ENCODE measurements around the gene TIMP1. TPM values are rescaled to one million over a fixed set of nuclear protein-coding genes. Genes with fewer than 3 reads are reported as not detected.
"Not testable (repeated sequence)": the region's sequence is repeated elsewhere in the genome, so short reads cannot be mapped to it uniquely, and the experiment has no call there.

TIMP1 gene
- total RNA-seq, 4 donors from 2014 or later: 10.9 to 90.6 (median 36.7) TPM

DNA sequence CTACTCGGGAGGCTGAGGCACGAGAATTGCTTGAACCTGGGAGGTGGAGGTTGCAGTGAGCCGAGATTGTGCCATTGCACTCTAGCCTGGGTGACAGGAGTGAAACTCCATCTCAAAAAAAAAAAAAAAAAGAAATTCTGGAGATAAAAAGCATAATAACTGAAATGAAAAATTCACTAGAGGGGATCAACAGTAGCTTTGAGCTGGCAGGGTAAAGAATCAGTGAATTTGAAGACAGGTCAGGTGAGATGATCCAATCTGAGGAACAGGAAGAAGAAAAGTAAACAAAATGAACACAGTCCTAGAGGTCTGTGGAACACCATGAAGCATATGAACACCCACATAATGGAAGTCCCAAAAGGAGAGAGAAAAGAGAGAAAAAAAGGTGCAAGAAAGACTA, 15.0 kb downstream of the TIMP1 start:
- H3K4me3 ChIP-seq: no peak overlapping the region
- no peaks in the 10 kb centered on the region for H3K36me3 ChIP-seq
- TF ChIP-seq POLR2A (IDR thresholded peaks at IDR 0.05): no peak
- no peak for TF ChIP-seq CTCF (IDR thresholded peaks at IDR 0.05)
- DNase-seq: no peak
- H3K9me3 ChIP-seq: peaks cover 0 to 8% (median 0%) of the 10 kb centered on the region in 3 donors
- H3K27me3 ChIP-seq: no peaks in the 10 kb centered on the region
- H3K4me1 ChIP-seq: no peaks in the 10 kb centered on the region
- H3K27ac ChIP-seq: no peak overlapping the region
- 74% methylated on average over 3 of the region's 3 CpGs; no CpG with 5 or more reads in 1 of the 2 donors for WGBS, 2 donors
- intact Hi-C loops (cut with DNase I): no loop called here

DNA sequence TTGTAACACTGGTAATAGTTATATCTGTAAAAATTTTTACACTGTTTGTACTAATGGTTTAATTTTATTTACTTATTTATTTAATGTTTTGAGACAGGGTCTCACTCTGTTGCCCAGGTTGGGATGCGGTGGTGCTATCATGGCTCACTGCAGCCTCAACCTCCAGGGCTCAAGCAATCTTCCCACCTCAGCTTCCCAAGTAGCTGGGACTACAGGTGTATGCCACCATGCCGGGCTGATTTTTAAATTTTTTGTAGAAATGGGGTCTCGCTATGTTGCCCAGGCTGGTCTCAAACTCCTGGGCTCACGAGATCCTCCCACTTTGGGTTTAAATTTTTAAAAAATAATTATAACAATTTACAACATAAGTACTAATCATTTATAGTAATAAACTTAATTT, 20.9 kb downstream of the TIMP1 start:
- H3K36me3 ChIP-seq; H3K27ac ChIP-seq; H3K9me3 ChIP-seq; H3K4me1 ChIP-seq; H3K27me3 ChIP-seq; DNase-seq; H3K4me3 ChIP-seq; intact Hi-C loops (cut with DNase I): not testable (repeated sequence)
- WGBS, 2 donors: 83 to 85% methylated on average over 4 of the region's 4 CpGs

GRCh38 chrX:47605024-47605423, 22.8 kb downstream of the TIMP1 start:
- H3K27me3 ChIP-seq: no peaks in the 10 kb centered on the region
- 47 to 69% methylated on average over 3 of the region's 9 CpGs for WGBS, 2 donors
- H3K27ac ChIP-seq: no peak overlapping the region
- no peak for DNase-seq
- H3K36me3 ChIP-seq: no peaks in the 10 kb centered on the region
- intact Hi-C loops (cut with DNase I): no loop called here
- H3K4me3 ChIP-seq: no peak overlapping the region
- no peaks in the 10 kb centered on the region for H3K9me3 ChIP-seq
- H3K4me1 ChIP-seq: no peaks in the 10 kb centered on the region
- no peak for TF ChIP-seq POLR2A (IDR thresholded peaks at IDR 0.05)
- TF ChIP-seq CTCF (IDR thresholded peaks at IDR 0.05): no peak

GRCh38 chrX:47607091-47607490, 24.9 kb downstream of the TIMP1 start:
- Histone ChIP-seq H3K4me1 (no peaks in the 10 kb centered on the region), H3K4me3 (no peak overlapping the region), H3K36me3 (no peaks in the 10 kb centered on the region), H3K9me3 (no peaks in the 10 kb centered on the region), H3K27ac (no peak overlapping the region), H3K27me3 (no peaks in the 10 kb centered on the region)
- intact Hi-C loops (cut with DNase I): no loop called here
- no peak for DNase-seq
- TF ChIP-seq POLR2A (IDR thresholded peaks at IDR 0.05) (no peak), CTCF (IDR thresholded peaks at IDR 0.05) (no peak)

DNA sequence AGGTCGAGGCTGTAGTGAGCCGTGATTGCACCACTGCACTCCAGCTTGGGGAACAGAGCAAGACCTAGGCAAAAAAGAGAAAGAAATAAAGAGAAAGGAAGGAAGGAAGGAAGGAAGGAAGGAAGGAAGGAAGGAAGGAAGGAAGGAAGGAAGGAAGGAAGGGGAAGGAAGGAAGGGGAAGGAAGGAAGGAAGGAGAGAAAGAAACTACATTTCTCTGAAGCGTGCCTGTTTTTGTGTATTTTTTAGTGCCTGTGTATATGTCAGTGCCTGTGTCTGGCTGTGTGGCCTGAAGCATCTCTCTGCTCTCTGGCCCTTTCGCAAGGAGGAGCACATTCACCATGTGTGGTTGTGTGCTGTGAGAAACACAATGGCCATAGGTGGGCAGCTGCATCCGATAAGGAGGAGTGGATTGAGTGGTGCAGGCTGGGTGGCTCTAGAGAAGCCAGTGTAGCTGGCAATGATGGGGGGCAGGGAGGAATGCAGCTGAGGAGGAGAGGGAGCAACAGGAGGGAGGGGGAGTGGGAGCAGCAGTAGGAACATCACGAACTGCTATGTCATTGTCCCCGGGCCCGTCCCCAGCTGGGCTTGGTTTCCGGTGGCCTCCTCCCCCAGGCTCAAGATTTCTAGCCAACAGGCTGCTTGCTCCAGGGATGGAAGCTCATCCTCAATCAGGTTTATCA, 26.0 kb downstream of the TIMP1 start:
- intact Hi-C loops (cut with DNase I): no loop called here
- Histone ChIP-seq H3K4me1 (no peaks in the 10 kb centered on the region), H3K4me3 (no peak overlapping the region), H3K9me3 (no peaks in the 10 kb centered on the region), H3K36me3 (no peaks in the 10 kb centered on the region), H3K27me3 (no peaks in the 10 kb centered on the region), H3K27ac (no peak overlapping the region)
- TF ChIP-seq CTCF (IDR thresholded peaks at IDR 0.05) (no peak), POLR2A (IDR thresholded peaks at IDR 0.05) (no peak)
- 38 to 65% methylated on average over 3 to 7 of the region's 9 CpGs for WGBS, 2 donors
- DNase-seq: no peak

GRCh38 chrX:47610511-47610910, 28.3 kb downstream of the TIMP1 start:
- intact Hi-C loops (cut with DNase I): no loop called here
- Histone ChIP-seq H3K9me3 (no peaks in the 10 kb centered on the region), H3K27me3 (no peaks in the 10 kb centered on the region), H3K4me3 (no peak overlapping the region), H3K27ac (no peak overlapping the region), H3K36me3 (no peaks in the 10 kb centered on the region), H3K4me1 (no peaks in the 10 kb centered on the region)
- WGBS, 2 donors: 19 to 62% methylated on average over 4 of the region's 4 CpGs
- no peak for DNase-seq
- TF ChIP-seq POLR2A (IDR thresholded peaks at IDR 0.05): no peak
- peak in 1 of 6 experiments; percentile 11 for TF ChIP-seq CTCF (IDR thresholded peaks at IDR 0.05)

Measured in esophagus squamous epithelium (tissue), 5 donors.